Measurements from ENCODE around the gene PRRT3.

GRCh38 chr3:9944271-9944670 lies 7.9 kb downstream of the PRRT3 start:
- no peak for TF ChIP-seq CTCF (conservative IDR thresholded peaks at IDR 0.05; ENCODE audit: low read length)
- no peak for TF ChIP-seq EZH2phosphoT487 (IDR thresholded peaks at IDR 0.05; ENCODE audit: borderline replicate concordance, low read depth, low read length)

Measured in OCI-LY7 (cell line).